NK-92 (cell line): Measurements from ENCODE around the gene CDH23.

Experiments used
- DNase-seq: peaks from one replicate; lab custom pipeline; 2025; ENCODE audit not compliant: unreplicated experiment; lab: John Stamatoyannopoulos, UW

CDH23 gene

DNA sequence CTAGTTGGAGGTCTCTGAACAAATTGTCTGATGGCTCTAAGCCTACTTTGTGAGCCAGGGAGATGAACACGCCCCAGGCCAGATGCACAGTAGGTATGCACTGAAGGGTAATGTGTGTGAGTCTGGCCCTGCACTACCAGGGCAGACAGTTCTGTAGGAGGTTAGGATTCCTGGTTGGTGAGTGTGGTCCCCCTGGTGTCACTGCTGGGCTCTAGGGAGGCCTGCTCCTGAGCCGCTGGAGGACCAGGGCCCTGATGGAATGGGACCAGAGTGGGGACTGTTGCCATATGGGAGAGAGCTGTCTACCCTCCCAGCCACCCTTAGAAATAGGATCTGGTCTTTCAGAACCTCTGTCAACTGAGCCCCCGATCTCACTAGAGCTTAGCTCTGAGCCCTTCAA lies 42.0 kb downstream of the CDH23 start:
- DNase-seq: no peak

DNA sequence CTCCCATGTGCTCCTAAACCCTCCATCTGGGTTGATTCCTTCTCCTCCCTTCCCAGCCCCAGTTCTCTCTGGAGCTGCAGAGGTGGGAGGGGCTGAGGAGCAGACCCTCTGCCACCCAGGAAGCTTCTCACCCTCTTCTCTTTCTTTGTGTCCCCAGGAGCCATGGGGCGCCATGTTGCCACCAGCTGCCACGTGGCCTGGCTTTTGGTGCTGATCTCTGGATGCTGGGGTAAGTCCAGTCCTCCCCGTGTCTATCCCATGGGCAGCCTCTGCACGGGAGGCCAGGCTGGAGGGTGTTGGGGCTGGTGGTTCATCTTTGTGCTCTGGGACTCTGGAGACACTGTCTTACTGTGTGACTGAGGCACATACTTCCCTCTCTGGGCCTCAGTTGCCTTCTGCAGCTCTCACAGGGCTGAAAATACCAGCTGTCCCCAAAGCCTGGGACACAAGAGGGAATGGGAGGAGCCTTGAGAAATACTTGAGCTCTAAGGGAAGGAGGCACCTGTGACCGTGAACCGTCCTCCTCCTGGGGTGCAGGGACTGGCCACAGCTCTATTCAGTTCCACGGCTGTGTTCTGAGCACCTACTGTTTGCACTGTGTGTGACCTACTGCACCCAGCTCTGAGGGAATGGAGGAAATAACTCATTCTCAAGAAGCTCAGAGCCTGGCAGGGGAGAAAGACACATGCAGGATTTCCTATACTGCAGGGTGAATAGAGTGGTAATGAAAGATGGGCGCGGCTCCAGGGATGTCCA lies 43.1 kb downstream of the CDH23 start:
- DNase-seq: no peak

DNA sequence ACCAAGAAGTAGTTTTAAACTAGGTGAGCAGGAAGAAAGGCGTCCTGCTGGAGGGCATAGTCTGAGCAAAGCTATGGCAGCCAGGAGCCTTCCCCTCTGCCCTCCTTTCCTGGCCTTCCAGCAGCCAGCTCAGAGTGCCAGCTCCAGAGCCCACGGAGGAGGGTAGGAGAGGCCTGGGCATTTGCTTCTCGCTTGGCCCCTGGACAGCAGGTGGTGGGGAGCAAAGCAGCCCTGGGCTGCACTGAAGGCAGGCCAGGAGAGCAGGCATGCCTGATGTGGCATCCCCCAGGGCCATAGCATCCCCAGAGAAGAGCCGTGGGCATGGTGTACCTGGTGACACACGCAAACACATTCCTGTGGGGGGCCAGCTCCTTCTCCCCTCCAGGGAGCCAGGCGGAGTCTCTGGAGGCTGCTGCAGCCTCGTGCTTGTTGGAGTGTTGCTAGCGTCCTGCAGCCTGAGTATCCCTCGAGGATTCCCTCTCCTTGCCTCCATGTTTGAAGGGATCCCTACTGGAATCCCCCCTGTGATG lies 43.9 kb downstream of the CDH23 start:
- DNase-seq: no peak

DNA sequence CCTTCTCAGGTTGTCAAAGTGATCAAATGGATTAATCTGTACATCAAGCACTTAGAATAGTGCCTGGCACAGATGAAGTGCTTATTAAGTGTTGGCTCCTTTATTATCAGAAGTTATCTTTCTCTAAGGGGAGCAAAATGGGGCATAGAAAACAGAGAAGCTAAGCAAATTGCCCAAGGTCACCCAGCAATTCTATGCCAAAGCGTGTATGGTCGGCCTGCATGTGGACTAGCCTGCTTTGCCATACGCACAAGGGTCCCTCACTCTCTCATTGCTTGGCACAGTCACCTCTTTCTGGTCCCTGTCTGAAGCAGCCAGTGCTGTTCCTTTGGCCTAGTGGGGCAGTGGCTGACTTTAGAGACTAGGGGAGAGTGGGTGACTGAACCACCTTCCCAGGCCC lies 45.3 kb downstream of the CDH23 start:
- DNase-seq: no peak

DNA sequence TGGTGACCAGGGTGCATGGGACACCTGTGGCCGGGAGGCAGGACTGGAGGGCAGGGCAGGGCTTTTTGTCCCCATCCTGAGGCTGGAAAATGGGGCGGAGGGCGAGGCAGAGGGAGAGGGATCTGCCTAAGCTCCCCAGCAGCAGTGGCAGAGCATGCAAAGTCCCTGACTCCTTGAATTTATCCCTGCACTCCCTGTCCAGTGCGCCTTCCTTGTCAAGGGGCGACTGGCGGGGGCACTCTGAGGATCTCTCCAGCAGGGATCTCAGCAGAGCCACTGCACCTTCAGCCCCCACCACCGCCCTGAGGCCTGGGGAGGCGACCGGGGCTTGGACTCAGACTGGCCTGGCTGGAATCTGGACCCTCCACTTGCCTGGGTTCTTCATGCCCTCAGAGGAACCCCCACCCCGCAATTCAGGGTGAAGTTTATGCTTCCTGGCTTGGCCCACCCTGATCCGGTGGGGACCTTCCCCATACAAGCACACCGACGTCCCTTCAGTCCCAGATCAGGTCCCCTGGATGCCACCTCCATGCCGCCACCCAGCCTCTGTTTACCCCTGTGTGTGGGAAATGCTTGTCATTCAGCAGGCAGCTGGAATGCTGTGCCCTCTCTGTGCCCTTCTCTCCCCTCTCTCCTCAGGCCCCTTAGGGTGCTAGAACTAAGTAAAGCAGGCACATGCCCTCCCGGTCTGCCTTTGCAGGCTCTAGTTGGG lies 46.3 kb downstream of the CDH23 start:
- no peak for DNase-seq

DNA sequence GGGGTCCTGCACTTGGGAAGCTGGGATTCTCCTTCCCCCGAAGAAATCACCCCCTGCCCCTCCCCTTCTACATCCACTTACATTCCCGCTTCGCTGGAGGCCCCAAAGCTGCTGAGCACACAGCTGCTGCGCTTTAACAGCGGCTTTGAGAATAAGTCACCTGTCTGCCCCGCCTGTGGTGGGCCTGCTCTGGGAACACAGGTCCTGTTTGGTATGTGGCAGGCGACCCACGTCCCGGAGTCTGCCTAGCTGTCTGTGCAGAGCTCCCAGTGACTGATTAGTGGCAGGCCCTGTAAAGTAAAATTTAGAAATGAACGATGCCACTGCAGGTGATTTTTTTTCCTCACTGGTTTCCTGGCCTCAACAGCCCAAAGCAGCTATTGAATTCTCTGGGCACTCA lies 47.0 kb downstream of the CDH23 start:
- DNase-seq: no peak

DNA sequence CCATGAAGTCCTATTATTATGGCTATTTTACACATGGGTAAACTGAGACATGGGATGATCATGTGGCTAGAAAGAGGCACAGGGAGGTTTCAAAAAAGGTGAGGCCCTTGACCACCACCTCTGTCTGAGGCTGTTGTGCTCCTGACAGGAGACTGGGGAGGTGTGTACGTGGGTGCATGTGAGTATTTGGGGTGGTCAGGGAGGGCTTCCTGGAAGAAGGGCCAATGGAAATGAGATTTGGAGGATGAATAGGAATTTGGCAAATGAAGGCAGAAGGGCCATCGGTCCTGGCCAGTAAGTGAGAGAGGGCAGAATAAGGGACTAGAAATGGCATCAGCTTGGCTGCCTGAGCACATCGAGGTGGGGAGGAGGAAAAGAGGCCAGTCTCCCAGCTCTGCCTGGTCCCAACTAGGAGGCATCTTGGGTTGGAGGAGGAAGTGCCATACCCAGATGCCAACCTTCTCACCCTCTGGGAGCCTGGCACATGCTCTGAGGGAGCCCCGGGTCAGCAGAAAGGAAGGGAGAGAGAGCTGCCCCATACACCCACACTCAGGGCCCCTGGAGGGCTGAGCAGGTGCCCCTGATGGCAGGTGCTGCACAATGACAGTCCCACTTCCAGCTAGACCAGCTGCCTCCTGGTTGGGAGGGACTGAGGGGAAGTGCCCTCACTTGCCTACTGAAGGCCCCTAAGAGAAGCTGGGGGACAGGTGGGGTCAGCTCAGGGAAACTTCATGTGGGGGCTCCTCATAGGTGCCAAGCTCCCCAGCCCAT lies 47.7 kb downstream of the CDH23 start:
- DNase-seq: no peak

DNA sequence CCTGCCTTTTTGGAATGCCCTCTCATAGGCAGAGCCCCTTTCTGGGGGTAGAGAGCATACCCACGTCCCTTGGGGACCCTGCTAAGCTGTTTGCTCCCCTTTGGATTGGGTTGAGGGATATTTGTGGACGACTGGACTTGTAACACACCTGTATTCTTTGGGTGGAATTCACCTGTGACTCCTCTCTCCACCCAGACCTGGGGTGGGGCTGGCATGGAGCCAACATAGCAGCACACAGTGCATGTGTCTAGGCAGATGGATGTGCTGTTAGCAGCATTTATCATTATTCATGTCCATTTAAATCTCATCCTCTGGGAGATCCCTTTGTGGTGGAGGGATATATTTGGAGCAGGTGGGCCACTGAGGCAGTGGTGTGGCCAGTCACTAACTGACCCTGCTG lies 51.0 kb downstream of the CDH23 start:
- no peak for DNase-seq

DNA sequence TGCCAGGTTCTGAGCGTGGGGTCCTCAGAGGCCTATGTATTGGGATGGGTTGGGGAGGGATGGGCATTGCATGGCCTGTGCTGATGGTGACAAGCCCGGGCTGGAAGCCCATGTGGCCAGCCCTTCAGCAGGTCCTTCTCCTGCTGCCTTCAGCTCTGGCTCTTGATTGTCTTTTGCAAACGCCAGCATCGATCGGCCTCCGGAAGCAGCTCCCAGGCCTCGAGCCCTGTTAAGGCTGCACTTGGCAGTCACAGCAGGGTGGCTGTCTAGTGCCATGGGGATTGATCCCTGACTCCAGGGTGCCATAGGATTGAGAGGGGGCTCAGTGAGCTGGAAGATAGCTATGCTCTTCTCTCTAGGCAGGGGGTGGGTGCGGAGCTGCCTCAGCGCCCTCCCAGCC lies 51.4 kb downstream of the CDH23 start:
- no peak for DNase-seq

DNA sequence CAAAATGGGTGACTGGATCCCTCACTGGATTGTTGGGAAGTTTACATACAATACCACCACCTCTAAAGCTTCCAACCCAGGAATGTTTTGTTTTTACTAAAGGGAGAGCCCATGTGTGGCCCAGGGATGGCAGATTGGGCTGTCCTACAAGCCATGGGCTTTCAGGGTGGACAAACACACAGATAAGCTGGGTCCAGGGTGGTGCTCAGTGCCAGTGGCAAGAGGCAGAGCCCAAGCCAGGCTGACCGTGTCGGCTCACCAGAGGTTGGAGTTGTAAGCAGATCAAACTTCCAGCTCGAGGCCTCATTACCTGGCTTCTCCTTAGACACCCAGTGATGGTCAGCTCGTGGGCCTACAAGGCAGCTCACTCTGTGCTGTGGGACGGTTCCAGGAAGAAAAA lies 52.3 kb downstream of the CDH23 start:
- no peak for DNase-seq

DNA sequence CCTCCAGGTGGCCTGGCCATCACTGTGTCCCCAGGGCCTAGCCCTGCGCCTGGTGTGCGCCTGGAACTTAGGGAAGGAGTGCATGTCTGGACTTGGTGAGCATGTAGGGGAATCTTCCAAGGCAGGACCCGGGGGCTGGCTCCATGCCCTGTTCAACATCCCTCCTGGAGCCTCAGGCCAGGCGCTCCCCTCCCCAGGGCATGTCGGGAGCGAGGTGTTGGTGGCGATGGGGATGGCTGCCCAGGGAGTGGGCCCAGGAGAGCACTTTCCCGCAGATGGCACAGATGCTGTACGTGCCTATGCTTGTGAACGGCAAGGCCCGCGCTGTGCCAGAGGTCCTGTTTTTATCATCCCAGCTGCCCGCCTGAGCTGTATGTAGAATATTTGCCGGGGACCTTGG lies 55.0 kb downstream of the CDH23 start:
- DNase-seq: no peak

DNA sequence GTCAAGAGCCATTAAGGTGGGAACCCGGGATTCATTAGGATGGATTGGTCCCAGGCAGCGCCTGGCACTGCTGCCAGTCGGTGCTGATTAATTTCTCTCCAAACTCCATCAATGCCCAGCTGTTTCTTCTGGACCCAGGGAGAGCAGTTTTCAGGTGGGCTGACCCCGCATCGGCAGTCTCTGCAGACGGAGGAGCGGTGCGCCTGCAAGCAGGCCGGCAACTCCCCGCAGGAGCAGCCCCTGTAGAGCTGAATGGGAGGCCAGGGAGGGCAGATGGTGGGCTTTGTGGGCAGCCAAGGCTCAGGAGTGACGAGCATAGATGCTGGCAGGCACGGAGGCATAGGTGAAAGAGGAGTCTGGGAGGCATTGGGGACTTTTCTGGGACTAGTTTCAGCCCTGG lies 56.5 kb downstream of the CDH23 start:
- DNase-seq: no peak

DNA sequence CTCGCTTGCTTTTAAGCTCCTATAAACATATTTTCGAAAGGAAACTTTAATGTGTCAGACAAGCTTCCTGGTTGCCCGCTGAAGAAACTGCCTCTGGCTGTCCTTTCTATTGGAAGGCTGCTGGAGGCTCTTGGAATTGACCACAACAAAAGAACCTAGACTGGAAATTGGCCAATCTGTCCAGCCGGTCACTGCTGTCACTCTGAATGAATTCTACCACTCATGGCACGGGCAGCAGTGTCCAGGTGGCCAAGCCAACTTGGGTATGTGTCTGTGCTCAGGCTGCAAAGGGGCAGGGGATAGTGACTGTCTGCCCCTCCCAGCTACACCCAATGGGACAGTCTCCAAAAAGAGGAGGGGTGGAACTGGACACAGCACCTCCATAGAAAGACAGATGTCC lies 57.6 kb downstream of the CDH23 start:
- DNase-seq: no peak

DNA sequence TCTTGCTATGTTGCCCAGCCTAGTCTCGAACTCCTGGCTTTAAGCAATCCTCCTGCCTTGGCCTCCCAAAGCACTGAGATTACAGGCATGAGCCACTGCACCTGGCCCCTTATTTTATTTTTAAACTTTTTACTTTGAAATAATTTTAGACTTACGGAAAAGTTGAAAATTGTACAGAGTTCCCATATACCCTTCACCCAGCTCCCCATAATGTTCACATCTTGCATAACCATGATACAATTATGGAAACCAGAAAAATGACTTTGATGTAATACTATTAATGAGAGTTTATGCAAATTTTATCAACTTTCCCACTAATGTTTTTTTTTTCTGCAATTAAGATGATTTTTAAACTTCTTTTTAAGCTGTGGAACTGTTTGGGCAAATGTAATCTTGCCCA lies 58.3 kb downstream of the CDH23 start:
- DNase-seq: no peak

DNA sequence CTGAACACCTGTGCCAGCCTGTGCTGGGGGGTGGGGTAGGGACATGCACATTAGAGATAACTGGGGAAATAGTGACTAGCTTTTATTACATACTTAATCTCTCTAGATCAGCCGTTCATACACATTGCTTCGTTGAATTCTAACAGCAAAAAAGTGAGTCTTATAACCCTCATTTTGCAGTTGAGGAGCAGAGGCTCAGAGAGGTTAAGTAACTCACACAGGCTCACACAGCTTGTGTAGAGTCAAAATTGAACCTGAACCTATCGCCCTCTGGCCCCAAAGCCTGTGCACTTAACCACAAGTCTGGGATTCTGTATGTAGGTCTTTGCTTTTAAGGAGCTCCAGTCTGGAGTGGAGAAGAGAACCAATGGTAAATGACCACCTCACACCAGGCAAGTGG lies 59.9 kb downstream of the CDH23 start:
- DNase-seq: no peak

DNA sequence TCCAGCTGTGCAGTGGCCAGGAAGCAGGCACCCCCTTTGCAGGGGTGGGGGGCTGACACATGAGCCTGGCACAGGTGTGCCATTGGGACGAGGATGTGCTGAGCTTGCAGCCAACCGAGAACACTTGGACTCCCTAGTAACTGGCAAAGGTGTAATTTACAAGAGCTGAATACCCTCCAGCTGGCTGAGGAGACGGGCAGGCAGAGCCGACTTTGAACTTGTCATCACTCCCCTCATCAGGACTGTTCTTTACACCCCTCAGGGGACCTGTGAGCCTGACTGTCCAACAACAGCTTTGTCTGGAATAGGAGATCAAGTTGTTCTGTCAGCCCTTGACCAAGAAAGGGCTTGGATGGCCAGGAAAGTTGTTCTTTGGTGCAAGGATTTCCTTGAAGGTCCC lies 61.2 kb downstream of the CDH23 start:
- DNase-seq: no peak

DNA sequence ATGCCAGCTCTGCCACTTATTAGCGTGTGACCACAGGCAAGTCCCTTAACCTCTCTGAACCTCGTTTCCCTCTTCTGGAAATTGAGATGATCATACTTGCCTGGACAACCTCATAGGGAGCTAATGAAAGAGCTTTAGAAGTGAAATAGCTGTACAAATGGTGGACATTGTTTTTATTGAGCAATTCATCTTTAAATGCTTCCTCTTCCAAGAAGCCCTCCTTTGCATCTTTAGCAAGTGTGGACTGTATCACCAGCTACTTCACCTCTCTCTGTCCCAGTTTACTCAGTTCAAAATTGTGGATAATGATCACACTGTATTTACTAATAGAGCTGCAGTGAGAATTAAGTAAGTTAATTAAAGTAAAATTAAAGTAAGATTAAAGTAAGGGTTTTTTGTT lies 61.7 kb downstream of the CDH23 start:
- no peak for DNase-seq

DNA sequence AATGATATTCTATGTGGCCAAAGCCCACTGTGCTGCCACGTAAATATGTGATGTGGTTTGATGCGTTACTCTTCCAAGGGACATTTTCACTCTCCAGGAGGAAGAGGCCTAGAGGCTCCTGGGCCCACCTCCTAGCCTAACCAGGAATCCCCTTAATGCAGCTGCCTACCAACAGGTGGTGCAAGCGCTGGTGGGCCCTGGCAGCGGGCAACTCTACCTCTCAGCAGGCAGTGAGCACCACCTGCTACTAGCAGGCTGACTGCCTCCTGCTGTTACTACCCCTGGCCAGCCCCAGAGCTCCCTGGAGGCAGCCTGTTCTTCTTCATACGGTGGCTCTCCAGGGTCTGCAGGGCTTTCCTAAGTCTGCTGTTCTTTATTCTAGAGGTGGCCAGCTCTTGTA lies 62.8 kb downstream of the CDH23 start:
- no peak for DNase-seq

DNA sequence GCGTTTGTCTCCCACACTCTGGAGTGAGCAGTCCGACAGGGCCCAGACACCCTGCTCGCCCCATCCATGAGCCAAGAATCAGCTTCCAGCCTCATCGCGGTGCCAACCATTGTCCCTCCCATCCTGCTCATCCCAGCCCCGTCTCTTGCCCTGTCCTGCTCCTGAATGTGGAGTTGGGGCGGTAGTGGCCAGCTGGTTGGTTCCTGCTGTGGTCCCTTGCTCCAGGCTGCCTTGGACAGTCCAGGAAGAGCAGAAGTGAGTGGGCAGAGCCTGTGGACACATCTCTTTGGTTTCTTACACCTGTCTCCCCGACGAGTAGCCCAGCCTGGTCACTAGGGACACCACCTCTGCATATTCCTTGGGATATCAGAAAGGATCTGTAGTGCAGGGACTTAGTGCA lies 63.9 kb downstream of the CDH23 start:
- no peak for DNase-seq

DNA sequence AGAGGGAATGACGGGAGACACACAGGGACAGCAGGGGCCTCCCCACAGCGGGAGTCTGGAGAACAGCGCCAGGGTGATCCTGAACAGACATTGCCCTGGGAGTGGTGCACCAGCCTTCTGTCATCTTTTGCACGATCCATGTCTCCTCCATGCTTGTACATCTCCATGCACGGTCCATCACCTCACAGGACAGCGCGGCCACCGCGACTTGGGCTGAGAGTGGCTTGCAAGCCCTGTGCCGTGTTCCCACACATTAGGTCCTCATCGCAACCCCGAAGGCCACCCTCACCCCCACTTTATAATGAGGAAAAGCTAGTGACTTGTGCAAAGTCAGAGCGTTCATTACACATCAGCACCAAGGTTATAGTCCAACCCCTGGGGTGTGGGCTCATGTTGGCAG lies 64.7 kb downstream of the CDH23 start:
- DNase-seq: no peak

DNA sequence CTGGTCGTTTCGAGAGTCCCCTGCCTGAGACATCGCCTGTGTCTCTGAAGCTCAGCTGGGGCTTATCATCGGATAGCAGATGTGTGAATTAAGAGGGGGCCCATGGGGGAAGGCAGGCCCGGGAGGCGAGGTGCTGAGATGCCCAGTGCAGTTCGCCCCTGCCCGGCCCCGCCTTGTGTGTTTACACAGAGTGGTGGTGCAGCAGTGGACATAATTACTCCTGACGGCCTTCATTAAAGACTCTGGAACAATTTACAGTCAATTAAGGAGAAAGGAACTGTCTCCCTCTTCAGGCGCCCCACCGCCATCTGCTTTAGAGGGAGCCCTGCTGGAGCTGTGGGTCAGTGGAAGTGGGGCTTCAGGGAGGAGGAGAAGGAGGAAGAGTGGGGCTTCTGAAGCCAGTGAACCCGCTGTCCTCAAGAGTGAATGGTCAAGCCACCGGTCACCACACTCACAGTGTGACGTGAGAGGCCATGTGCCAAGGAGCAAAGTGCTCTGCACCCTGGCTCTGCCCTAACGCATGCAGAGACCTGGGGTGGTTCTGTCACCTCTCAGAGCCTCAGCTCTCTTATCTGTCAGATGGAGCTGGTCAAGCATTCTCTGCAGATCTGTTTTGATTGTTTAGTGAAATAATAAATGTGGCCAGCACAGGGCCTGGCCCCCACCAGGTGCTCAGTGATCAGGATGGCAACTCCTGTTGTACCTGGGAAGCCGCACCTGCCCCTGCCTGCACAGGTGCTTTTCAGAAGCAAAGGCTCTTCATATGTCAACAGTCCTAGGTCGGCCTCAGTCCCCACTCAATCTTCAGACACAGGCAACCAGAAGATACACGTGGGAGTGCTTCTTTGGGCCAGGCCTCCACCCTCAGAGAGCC lies 65.6 kb downstream of the CDH23 start:
- DNase-seq: no peak
